Measurements from ENCODE around the gene GPR78.
"Not testable (repeated sequence)": the region's sequence is repeated elsewhere in the genome, so short reads cannot be mapped to it uniquely, and the experiment has no call there.

Gene GPR78

GRCh38 chr4:8618421-8618820 is 38.2 kb downstream of the GPR78 start:
- DNase-seq, result no peak

GRCh38 chr4:8618961-8619720 is 38.9 kb downstream of the GPR78 start:
- no peak for DNase-seq

GRCh38 chr4:8621135-8621534 is 40.9 kb downstream of the GPR78 start:
- DNase-seq, result not testable (repeated sequence)

GRCh38 chr4:8624601-8625272 is 44.5 kb downstream of the GPR78 start:
- not testable (repeated sequence) for DNase-seq

DNA sequence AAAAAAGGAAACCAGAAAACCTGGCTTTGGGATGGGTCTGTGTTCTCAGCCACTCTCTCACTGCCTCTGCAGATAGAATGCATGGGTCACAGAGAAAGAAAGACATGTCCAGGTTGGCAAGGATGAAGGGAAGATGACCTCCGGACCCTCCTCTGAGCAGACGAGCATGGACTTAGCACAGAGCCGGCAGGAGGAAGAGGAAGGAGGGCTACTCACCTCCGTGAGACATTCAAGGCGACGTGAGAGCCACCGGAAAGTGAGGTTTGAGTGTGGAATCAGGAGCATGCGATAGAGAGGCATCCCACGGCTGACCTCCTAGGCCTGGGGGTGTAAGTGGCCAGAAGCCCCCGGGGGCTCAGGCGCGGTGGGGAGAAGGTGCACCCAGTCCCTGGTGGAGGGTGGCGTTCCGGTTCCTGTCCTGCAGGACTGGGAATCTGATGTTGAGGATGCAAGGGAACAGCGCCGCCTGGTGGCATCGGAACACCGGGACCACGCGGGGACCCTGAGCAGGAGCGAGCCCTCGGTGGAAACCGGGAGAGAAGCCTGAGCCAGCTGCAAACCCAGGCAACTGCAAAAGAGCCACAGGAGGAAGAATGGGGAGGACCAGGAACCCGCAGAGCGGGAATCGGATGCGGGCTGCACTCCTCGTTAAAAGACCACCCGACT is 50.2 kb downstream of the GPR78 start:
- DNase-seq, result not testable (repeated sequence)

- not testable (repeated sequence) for DNase-seq
Measured at GRCh38 chr4:8631896-8632295, 51.7 kb downstream of the GPR78 start.

DNA sequence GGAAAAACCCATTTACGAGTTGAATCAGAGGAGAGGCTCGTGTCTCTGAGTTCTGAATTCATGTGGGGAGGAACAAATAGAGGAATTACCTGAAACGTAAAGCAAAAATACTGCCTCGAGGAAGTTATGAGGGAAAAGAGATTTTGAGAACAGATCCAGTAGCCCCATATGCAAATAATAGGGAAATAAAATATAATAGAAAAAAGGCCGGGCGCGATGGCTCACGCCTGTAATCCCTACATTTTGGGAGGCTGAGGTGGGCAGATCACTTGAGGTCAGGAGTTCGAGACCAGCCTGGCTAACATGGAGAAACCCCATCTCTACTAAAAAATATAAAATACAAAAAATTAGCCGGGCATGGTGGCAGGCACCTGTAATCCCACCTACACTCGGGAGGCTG is 54.6 kb downstream of the GPR78 start:
- DNase-seq, result not testable (repeated sequence)

DNA sequence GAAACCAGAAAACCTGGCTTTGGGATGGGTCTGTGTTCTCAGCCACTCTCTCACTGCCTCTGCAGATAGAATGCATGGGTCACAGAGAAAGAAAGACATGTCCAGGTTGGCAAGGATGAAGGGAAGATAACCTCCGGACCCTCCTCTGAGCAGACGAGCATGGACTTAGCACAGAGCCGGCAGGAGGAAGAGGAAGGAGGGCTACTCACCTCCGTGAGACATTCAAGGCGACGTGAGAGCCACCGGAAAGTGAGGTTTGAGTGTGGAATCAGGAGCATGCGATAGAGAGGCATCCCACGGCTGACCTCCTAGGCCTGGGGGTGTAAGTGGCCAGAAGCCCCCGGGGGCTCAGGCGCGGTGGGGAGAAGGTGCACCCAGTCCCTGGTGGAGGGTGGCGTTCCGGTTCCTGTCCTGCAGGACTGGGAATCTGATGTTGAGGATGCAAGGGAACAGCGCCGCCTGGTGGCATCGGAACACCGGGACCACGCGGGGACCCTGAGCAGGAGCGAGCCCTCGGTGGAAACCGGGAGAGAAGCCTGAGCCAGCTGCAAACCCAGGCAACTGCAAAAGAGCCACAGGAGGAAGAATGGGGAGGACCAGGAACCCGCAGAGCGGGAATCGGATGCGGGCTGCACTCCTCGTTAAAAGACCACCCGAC is 55.8 kb downstream of the GPR78 start:
- not testable (repeated sequence) for DNase-seq
